ENCODE data around the gene BTNL2. TPM values are rescaled to one million over a fixed set of nuclear protein-coding genes. Genes with fewer than 3 reads are reported as not detected.

The BTNL2 gene
- total RNA-seq, 1 experiment from 2014 or later: not detected

DNA sequence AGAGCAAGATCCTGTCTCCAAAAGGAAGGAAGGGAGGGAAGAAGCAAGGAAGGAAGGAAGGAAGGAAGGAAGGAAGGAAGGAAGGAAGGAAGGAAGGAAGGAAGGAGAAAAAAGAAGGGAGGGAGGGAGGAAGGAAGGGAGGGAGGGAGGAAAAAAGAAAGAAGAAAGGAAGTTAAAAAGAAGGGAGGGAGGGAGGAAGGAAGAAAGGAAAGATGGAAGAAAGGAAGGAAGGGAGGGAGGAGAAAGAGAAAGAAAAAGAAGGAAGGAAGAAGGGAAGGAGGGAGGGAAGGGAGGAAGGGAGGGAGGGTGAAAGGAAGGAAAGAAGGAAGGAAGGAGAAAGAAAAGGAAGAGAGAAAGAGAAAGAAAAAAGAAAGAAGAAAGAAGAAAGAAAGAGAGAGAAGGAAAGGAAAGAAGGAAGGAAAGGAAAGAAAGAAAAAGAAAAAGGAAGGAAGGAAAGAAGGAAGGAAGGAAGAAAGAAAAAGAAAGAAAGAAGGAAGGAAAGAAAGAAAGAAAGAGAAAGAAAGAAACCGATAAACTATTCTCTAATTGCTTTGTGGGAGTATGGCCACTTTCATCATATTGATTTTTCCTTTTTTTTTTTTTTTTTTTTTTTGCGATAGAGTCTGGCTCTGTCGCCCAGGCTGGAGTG, 42.2 kb upstream of the BTNL2 start:
- Histone ChIP-seq H3K23ac (ENCODE audit: insufficient read length, low read depth, low read length) (no peak overlapping the region), H2BK5ac (ENCODE audit: insufficient read length, low read length) (no peak overlapping the region), H3K18ac (ENCODE audit: insufficient read length, low read depth, low read length) (no peak overlapping the region), H4K20me1 (ENCODE audit: control insufficient read depth, insufficient read depth, insufficient read length) (no peaks in the 10 kb centered on the region), H3K9me3 (ENCODE audit: control insufficient read depth, low read depth, low read length) (peaks cover 9% of the 10 kb centered on the region), H3K56ac (ENCODE audit: insufficient read length, low read depth, low read length) (no peak overlapping the region), H4K8ac (replicated peaks; ENCODE audit: insufficient read length, low read depth, low read length) (no peak overlapping the region), H2BK120ac (ENCODE audit: low read depth, low read length, poor library complexity, severe bottlenecking) (no peak overlapping the region), H3K79me2 (ENCODE audit: insufficient read depth, low read length) (no peaks in the 10 kb centered on the region), H2AFZ (ENCODE audit: low read length) (no peak overlapping the region), H3K27ac (ENCODE audit: insufficient read length, low read depth, low read length) (no peak overlapping the region), H2BK12ac (ENCODE audit: insufficient read length, low read depth, low read length) (no peak overlapping the region), H2AK5ac (ENCODE audit: insufficient read length, low read length) (no peak overlapping the region), H4K5ac (ENCODE audit: insufficient read length, low read depth, low read length) (no peak overlapping the region), H3T11ph (ENCODE audit: low read length) (no peak overlapping the region), H3K79me1 (ENCODE audit: insufficient read depth, low read depth, low read length, poor library complexity, severe bottlenecking) (no peaks in the 10 kb centered on the region), H3K9ac (ENCODE audit: extremely low read depth, insufficient read length, low read length) (no peak overlapping the region), H3K4ac (ENCODE audit: low read depth, low read length) (no peak overlapping the region), H2BK20ac (ENCODE audit: low read depth, low read length, poor library complexity, severe bottlenecking) (no peak overlapping the region), H3K23me2 (ENCODE audit: insufficient read length, low read depth, low read length, poor library complexity, severe bottlenecking) (no peaks in the 10 kb centered on the region), H3K4me2 (ENCODE audit: insufficient read depth, insufficient read length, low read length) (no peak overlapping the region), H4K91ac (ENCODE audit: insufficient read length, low read depth, low read length) (no peak overlapping the region), H3K14ac (ENCODE audit: insufficient read depth, low read length) (no peak overlapping the region), H3K4me1 (ENCODE audit: insufficient read depth, low read length) (no peaks in the 10 kb centered on the region), H2BK15ac (ENCODE audit: low read depth, low read length) (no peak overlapping the region), H3K27me3 (ENCODE audit: insufficient read depth, low read length) (no peaks in the 10 kb centered on the region)
- Mint-ChIP-seq H3K36me3 (ENCODE audit: insufficient read depth in 1 of 3, low read depth in 3 of 3) (peaks cover 8 to 19% (median 18%) of the 10 kb centered on the region in 3 experiments; a peak in 6 of 7 replicates), H3K27me3 (ENCODE audit: low read depth) (peaks cover 4% of the 10 kb centered on the region; the same call in 1 of the 2 replicates), H3K9me3 (peaks cover 36 to 38% of the 10 kb centered on the region in 2 experiments), H3K4me3 (no peak overlapping the region; a peak in 1 of 5 replicates), H3K27ac (no peak overlapping the region), H3K4me1 (no peaks in the 10 kb centered on the region)
- WGBS (ENCODE audit: extremely low coverage, insufficient read length, low lambda C conversion rate): no CpG with 5 or more reads among the region's 3 CpGs
- no peak for DNase-seq
- TF ChIP-seq, protein P1, sequence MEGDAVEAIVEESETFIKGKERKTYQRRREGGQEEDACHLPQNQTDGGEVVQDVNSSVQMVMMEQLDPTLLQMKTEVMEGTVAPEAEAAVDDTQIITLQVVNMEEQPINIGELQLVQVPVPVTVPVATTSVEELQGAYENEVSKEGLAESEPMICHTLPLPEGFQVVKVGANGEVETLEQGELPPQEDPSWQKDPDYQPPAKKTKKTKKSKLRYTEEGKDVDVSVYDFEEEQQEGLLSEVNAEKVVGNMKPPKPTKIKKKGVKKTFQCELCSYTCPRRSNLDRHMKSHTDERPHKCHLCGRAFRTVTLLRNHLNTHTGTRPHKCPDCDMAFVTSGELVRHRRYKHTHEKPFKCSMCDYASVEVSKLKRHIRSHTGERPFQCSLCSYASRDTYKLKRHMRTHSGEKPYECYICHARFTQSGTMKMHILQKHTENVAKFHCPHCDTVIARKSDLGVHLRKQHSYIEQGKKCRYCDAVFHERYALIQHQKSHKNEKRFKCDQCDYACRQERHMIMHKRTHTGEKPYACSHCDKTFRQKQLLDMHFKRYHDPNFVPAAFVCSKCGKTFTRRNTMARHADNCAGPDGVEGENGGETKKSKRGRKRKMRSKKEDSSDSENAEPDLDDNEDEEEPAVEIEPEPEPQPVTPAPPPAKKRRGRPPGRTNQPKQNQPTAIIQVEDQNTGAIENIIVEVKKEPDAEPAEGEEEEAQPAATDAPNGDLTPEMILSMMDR (conservative IDR thresholded peaks at IDR 0.05): no peak
